H1 (cell line): ENCODE data around the gene PINLYP. TPM values are rescaled to one million over a fixed set of nuclear protein-coding genes. Genes with fewer than 3 reads are reported as not detected.

Source experiments
- BRCA1 ChIP-seq: IDR thresholded peaks from 2 replicates; pipeline ENCODE4 v1.6.1; 2012; ENCODE audit warnings: low read depth, low read length, improper control_type of control experiment
- CBX5 ChIP-seq: fragments of 300-800, 300-1000 bp; sonication (generic); IDR thresholded peaks from 2 replicates; pipeline ENCODE4 v1.7.1; 2016; ENCODE audit warnings: antibody characterized with exemption, low read length, low read depth
- CHD1 ChIP-seq: IDR thresholded peaks from 2 replicates; pipeline ENCODE4 v1.6.1; 2012; ENCODE audit warnings: low read depth, low read length, improper control_type of control experiment
- CHD2 ChIP-seq: IDR thresholded peaks from 2 replicates; pipeline ENCODE4 v1.6.1; 2012; ENCODE audit warnings: low read length, improper control_type of control experiment
- CREB1 ChIP-seq: IDR thresholded peaks from 2 replicates; pipeline ENCODE4 v1.6.1; 2012; ENCODE audit warnings: inconsistent platforms
- EGR1 ChIP-seq: IDR thresholded peaks from 2 replicates; pipeline ENCODE4 v1.6.1; 2011; ENCODE audit warnings: low read depth, low read length, borderline replicate concordance
- EP300 ChIP-seq, 2 experiments: IDR thresholded peaks; 1 replicate in 1 of 2; 2 replicates in 1 of 2; pipeline ENCODE4 v1.6.1; 2011 to 2012; ENCODE audit warnings: low read depth in 2 of 2, low read length in 2 of 2, mild to moderate bottlenecking in 2 of 2, borderline replicate concordance in 1 of 2, inconsistent platforms in 1 of 2, moderate library complexity in 1 of 2
- EZH2 ChIP-seq: fragments of 200-600 bp; sonication (generic); IDR thresholded peaks from 2 replicates; pipeline ENCODE4 v1.7.1; 2012; ENCODE audit warnings: low read depth, mild to moderate bottlenecking, moderate library complexity, low read length, inconsistent platforms; ENCODE audit not compliant: severe bottlenecking
- FOSL1 ChIP-seq: IDR thresholded peaks from 2 replicates; pipeline ENCODE4 v1.6.1; 2011; ENCODE audit warnings: mild to moderate bottlenecking, low read depth, low read length, moderate library complexity; ENCODE audit not compliant: insufficient read depth
- GTF2F1 ChIP-seq: IDR thresholded peaks from 2 replicates; pipeline ENCODE4 v1.6.1; 2012; ENCODE audit warnings: low read depth, low read length, improper control_type of control experiment, borderline replicate concordance
- HDAC6 ChIP-seq: IDR thresholded peaks from one replicate; pipeline ENCODE4 v1.7.1; 2012; ENCODE audit warnings: low read depth, mild to moderate bottlenecking, inconsistent platforms, low read length, moderate library complexity
- JUND ChIP-seq: IDR thresholded peaks from 2 replicates; pipeline ENCODE4 v1.6.1; 2011; ENCODE audit warnings: mild to moderate bottlenecking, improper control_type of control experiment, low read length
- PHF8 ChIP-seq: fragments of 200-600 bp; sonication (generic); conservative IDR thresholded peaks from 2 replicates; pipeline ENCODE4 v1.7.1; 2012; ENCODE audit warnings: low read depth, mild to moderate bottlenecking, inconsistent platforms, low read length, moderate library complexity
- POLR2AphosphoS5 ChIP-seq: IDR thresholded peaks from 2 replicates; pipeline ENCODE4 v1.6.1; 2011; ENCODE audit warnings: low read depth, low read length
- RBBP5 ChIP-seq: IDR thresholded peaks from 2 replicates; pipeline ENCODE4 v1.7.1; 2012; ENCODE audit warnings: low read depth, mild to moderate bottlenecking, inconsistent platforms, low read length, moderate library complexity, borderline replicate concordance
- RFX5 ChIP-seq: IDR thresholded peaks from 2 replicates; pipeline ENCODE4 v1.6.1; 2011; ENCODE audit warnings: low read depth, low read length, improper control_type of control experiment, borderline replicate concordance
- SP1 ChIP-seq: IDR thresholded peaks from 2 replicates; pipeline ENCODE4 v1.6.1; 2011; ENCODE audit warnings: low read depth, low read length
- SP2 ChIP-seq: IDR thresholded peaks from 2 replicates; pipeline ENCODE4 v1.6.1; 2012; ENCODE audit warnings: mild to moderate bottlenecking, low read length, inconsistent platforms
- SUZ12 ChIP-seq: fragments of 200-600 bp; sonication (generic); IDR thresholded peaks from 2 replicates; pipeline ENCODE4 v1.6.1; 2012; ENCODE audit warnings: mild to moderate bottlenecking, inconsistent platforms, low read length, moderate library complexity, mixed read lengths
- YY1 ChIP-seq: IDR thresholded peaks from 2 replicates; pipeline ENCODE4 v1.6.1; 2011; ENCODE audit warnings: low read depth, mild to moderate bottlenecking, low read length
- ZNF274 ChIP-seq: IDR thresholded peaks from 2 replicates; pipeline ENCODE4 v1.7.0; 2012; ENCODE audit warnings: low read length, borderline replicate concordance; ENCODE audit errors: extremely low read depth
- polyA plus RNA-seq, 7 experiments: library from polyadenylated mRNA; depleted of rRNA in 3 of 7; stranded (reverse) in 5 of 7; unstranded in 2 of 7; fragments of >200 nt in 5 of 7; fragments of 200-250 nt in 2 of 7; gene quantifications; 1 replicate in 5 of 7; 2 replicates in 1 of 7; 4 replicates in 1 of 7; pipeline versions ENCODE4 v1.2.1 to v1.2.3, GENCODE V29; 2011 to 2013; ENCODE audit warnings: missing spikeins in 2 of 7, mixed read lengths in 2 of 7
- total RNA-seq: library from RNA; stranded (reverse); fragmentation: NEBNext Ultra II Directional; extraction: Animal tissue kit (Norgen Biotek cat#: 25700); gene quantifications from 2 replicates; pipeline ENCODE4 v1.2.1, GENCODE V29; 2021
- TF ChIP-seq, protein P1 (sequence below), 3 experiments: IDR thresholded peaks; 1 replicate in 2 of 3; 2 replicates in 1 of 3; pipeline versions ENCODE4 v1.5.1 to v1.6.1; 2011; ENCODE audit warnings: low read length in 3 of 3, mild to moderate bottlenecking in 3 of 3, inconsistent platforms in 2 of 3, low read depth in 1 of 3, moderate library complexity in 1 of 3; ENCODE audit not compliant: insufficient read depth in 1 of 3; ENCODE audit errors: control extremely low read depth in 1 of 3

PINLYP gene
- total and polyA plus RNA-seq, 2 of the 8 experiments (the other 6 are each of a cell fraction or from before 2014, with no cell fraction given) = 7.5 to 31.3 TPM

DNA sequence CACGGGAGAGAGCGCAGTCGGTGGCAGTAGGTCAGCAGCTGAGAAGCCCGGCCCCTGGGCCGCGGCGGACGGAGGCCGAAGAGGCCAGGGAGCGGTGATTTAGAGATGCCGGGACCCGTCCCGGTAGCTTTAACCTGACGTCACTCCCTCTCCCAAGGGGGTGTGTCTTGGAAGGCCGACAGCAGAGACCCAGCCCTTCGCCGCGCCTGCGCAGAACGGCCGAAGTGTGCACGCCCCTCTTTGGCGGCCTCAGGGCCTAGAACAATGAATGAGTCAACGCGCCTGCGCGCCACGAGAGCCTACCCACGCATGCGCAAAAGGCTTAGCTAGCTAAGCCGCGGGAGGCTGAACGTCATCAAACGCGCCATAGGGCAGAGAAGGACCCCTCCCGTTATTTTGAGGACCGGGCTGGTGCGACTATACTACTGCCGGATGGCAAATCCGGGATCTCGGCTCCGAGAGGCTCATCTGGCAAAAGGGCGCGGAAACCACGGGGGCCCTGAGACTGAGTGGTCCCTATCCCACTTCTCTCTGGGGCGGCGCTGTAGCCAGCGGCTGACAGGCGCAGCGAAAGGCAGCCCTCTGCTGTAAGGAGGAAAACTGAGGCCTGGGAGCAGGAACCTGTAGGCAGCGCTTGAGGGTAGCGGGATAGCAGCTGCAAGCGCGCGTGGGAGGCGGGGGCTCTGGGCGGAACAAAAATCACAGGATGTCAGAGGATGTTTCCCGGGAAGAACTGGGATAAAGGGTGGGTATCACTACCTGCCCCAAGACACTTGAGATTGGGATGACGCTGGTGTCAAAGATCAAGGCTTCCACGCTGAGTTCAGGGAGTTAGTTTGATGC, 20.6 kb downstream of the PINLYP start, which contains the start of the genes IRGQ and ZNF576 (continued):
- no peak for TF ChIP-seq SP2
- TF ChIP-seq CHD1 = no peak
- TF ChIP-seq GTF2F1 = 0 out of 2 replicates have a peak, but pooled peaks have one; percentile 15
- no peak for TF ChIP-seq BRCA1
- TF ChIP-seq RFX5 = no peak
- no peak for TF ChIP-seq CHD2
- TF ChIP-seq SP1 = no peak; the same call in 1 of the 2 replicates
- TF ChIP-seq POLR2AphosphoS5 = peak; percentile 71
- TF ChIP-seq EGR1 = peak; percentile 14; the same call in 1 of the 2 replicates
- no peak for TF ChIP-seq CBX5
- TF ChIP-seq SUZ12 = no peak
- TF ChIP-seq CREB1 = peak; percentile 99
- TF ChIP-seq FOSL1 = no peak
- TF ChIP-seq PHF8 = peak; percentile 70
- no peak for TF ChIP-seq ZNF274
- no peak for TF ChIP-seq HDAC6
- TF ChIP-seq EP300 (IDR thresholded peaks at IDR 0.05; ENCODE audit: borderline replicate concordance in 1 of 2, low read depth in 2 of 2, low read length in 2 of 2) = no peak
- no peak for TF ChIP-seq EZH2
- peak; percentile 41; the same call in 1 of the 2 replicates for TF ChIP-seq YY1
- TF ChIP-seq RBBP5 = peak; percentile 68; the same call in 1 of the 2 replicates
- TF ChIP-seq, protein P1, sequence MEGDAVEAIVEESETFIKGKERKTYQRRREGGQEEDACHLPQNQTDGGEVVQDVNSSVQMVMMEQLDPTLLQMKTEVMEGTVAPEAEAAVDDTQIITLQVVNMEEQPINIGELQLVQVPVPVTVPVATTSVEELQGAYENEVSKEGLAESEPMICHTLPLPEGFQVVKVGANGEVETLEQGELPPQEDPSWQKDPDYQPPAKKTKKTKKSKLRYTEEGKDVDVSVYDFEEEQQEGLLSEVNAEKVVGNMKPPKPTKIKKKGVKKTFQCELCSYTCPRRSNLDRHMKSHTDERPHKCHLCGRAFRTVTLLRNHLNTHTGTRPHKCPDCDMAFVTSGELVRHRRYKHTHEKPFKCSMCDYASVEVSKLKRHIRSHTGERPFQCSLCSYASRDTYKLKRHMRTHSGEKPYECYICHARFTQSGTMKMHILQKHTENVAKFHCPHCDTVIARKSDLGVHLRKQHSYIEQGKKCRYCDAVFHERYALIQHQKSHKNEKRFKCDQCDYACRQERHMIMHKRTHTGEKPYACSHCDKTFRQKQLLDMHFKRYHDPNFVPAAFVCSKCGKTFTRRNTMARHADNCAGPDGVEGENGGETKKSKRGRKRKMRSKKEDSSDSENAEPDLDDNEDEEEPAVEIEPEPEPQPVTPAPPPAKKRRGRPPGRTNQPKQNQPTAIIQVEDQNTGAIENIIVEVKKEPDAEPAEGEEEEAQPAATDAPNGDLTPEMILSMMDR (IDR thresholded peaks at IDR 0.05; ENCODE audit: control extremely low read depth in 1 of 3, insufficient read depth in 1 of 3, low read depth in 1 of 3, low read length in 3 of 3) = peak in 2 of 3 experiments; percentile 3 to 7; a peak in 1 of 4 replicates
- peak; percentile 80 for TF ChIP-seq JUND
